Vagina (tissue), 2 donors: ENCODE measurements around the gene RNF215. TPM values are rescaled to one million over a fixed set of nuclear protein-coding genes. Genes with fewer than 3 reads are reported as not detected.

Source experiments
- DNase-seq, 2 donors: peaks; one replicate each; pipeline ENCODE4 v3.0.0-alpha.2; 2017; ENCODE audit errors: extremely low spot score in 2 of 2
- H3K27ac ChIP-seq: fragments of 200-600 bp; sonication (generic); one replicate; pipeline ENCODE4 v1.5.1; 2019
- H3K27me3 ChIP-seq: fragments of 200-600 bp; sonication (generic); one replicate; pipeline ENCODE4 v1.5.1; 2019
- H3K36me3 ChIP-seq, 2 donors: fragments of 200-600 bp; sonication (generic); one replicate each; pipeline ENCODE4 v1.5.1; 2017 to 2019
- H3K4me1 ChIP-seq: fragments of 200-600 bp; sonication (generic); one replicate; pipeline ENCODE4 v1.5.1; 2019
- H3K4me3 ChIP-seq, 2 donors: fragments of 200-600 bp; sonication (generic); 1 replicate in 1 of 2; 2 replicates in 1 of 2; pipeline ENCODE4 v1.5.1; 2016 to 2019
- H3K9me3 ChIP-seq: fragments of 200-600 bp; sonication (generic); one replicate; pipeline ENCODE4 v1.5.1; 2019
- POLR2A ChIP-seq, 2 donors: fragments of 450-650 bp; IDR thresholded peaks; one replicate each; pipeline ENCODE4 v1.6.1; 2017; ENCODE audit warnings: antibody characterized with exemption in 2 of 2, mild to moderate bottlenecking in 2 of 2, moderate library complexity in 2 of 2
- POLR2AphosphoS5 ChIP-seq, 2 donors: sonication (generic); formaldehyde crosslinking; IDR thresholded peaks; one replicate each; pipeline ENCODE4 v1.9.0; 2017; ENCODE audit warnings: antibody characterized with exemption in 2 of 2, mild to moderate bottlenecking in 2 of 2, low read depth in 1 of 2; ENCODE audit not compliant: insufficient read depth in 1 of 2
- intact Hi-C: fragments of 100-400 bp; cut with DNase I; formaldehyde crosslinking; loops from one replicate; pipeline ENCODE4 v1.15.1; 2023
- total RNA-seq: library from RNA; depleted of rRNA; stranded (reverse); fragments of >200 nt; gene quantifications from one replicate; pipeline ENCODE4 v1.2.3, GENCODE V29; 2016
- TF ChIP-seq, protein P1 (sequence below), 3 experiments: fragments of 450-650 bp in 2 of 3; fragments of 200-600 bp in 1 of 3; sonication (generic) in 1 of 3; IDR thresholded peaks; one replicate each; pipeline ENCODE4 v1.5.1; 2017 to 2019; ENCODE audit warnings: antibody characterized with exemption in 3 of 3, mild to moderate bottlenecking in 2 of 3, moderate library complexity in 2 of 3

RNF215 gene
- total RNA-seq, 1 donor from 2014 or later: 17.4 TPM

DNA sequence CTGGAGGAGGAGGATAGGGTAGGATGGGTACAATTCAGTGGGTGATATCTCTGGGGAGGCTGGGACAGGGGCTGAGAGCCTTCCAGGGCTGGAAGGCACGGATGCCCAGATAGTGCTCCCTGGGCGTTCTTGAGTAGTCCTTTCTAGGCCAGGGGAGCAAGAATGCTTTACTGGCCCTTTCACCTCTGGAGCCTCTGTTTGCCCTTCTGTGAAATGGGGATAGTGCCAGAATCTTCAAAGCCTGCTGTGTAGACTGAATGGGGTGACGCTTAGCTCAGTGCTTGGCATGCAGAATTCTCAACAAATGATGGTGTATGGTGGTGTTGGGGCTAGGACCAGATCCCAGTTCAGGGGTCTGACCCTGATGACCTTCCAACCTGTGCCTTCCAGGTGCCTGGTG is 46.0 kb upstream of the RNF215 start:
- Histone ChIP-seq H3K27me3 (no peaks in the 10 kb centered on the region), H3K36me3 (no peaks in the 10 kb centered on the region), H3K9me3 (no peaks in the 10 kb centered on the region), H3K4me3 (no peak overlapping the region), H3K27ac (no peak overlapping the region), H3K4me1 (no peaks in the 10 kb centered on the region)
- intact Hi-C loops: no loop called here
- DNase-seq: no peak
- TF ChIP-seq, protein P1, sequence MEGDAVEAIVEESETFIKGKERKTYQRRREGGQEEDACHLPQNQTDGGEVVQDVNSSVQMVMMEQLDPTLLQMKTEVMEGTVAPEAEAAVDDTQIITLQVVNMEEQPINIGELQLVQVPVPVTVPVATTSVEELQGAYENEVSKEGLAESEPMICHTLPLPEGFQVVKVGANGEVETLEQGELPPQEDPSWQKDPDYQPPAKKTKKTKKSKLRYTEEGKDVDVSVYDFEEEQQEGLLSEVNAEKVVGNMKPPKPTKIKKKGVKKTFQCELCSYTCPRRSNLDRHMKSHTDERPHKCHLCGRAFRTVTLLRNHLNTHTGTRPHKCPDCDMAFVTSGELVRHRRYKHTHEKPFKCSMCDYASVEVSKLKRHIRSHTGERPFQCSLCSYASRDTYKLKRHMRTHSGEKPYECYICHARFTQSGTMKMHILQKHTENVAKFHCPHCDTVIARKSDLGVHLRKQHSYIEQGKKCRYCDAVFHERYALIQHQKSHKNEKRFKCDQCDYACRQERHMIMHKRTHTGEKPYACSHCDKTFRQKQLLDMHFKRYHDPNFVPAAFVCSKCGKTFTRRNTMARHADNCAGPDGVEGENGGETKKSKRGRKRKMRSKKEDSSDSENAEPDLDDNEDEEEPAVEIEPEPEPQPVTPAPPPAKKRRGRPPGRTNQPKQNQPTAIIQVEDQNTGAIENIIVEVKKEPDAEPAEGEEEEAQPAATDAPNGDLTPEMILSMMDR (IDR thresholded peaks at IDR 0.05): no peak
- TF ChIP-seq POLR2AphosphoS5 (IDR thresholded peaks at IDR 0.05; ENCODE audit: insufficient read depth in 1 of 2, low read depth in 1 of 2) (no peak), POLR2A (IDR thresholded peaks at IDR 0.05) (no peak)

DNA sequence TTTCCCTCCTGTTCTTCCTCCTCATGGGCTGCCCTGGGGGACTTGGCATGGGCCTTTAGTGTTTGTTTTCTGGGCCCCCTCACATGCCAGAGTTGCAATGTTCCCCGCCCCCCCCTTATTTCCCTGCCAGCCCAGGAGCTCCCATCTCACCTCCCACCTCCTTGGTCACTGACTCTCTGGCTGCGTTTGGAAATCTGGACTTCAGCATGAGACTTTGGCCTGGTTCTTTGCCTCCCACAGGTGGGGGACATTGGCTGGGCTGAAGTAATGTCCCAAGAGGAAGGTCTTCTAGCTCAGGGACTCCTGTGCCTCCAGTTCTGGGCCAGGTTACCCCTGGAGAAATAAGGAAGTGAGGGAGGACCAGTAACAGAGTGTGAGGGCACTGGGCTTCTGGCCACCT is 45.3 kb upstream of the RNF215 start:
- no peak overlapping the region for H3K27ac ChIP-seq
- H3K36me3 ChIP-seq: no peaks in the 10 kb centered on the region
- H3K4me1 ChIP-seq: no peaks in the 10 kb centered on the region
- TF ChIP-seq POLR2A (IDR thresholded peaks at IDR 0.05): no peak
- TF ChIP-seq POLR2AphosphoS5 (IDR thresholded peaks at IDR 0.05; ENCODE audit: insufficient read depth in 1 of 2, low read depth in 1 of 2): no peak
- TF ChIP-seq, protein P1 (IDR thresholded peaks at IDR 0.05): no peak
- no peaks in the 10 kb centered on the region for H3K27me3 ChIP-seq
- no peak overlapping the region for H3K4me3 ChIP-seq
- intact Hi-C loops: no loop called here
- no peaks in the 10 kb centered on the region for H3K9me3 ChIP-seq
- no peak for DNase-seq

DNA sequence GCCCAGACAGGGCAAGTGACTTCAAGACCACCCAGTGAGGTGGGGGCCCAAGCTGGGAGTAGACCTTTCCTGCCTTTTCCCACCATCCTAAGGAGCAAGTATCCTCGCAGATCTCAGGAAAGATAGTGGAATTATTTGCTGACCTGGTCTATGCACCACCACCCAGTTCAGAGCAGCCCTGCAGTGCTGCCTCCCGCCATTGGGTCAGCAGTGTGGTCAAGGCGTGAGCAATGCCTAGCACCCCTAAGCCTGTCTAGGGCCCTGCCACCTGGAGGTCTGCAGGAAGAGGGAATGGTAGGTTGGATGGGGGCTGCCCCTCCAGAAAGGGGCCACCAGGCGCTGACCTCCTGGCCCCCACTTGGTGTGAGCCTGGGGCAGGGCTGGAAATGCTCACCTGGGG is 44.9 kb upstream of the RNF215 start:
- Histone ChIP-seq H3K27ac (no peak overlapping the region), H3K4me3 (no peak overlapping the region), H3K4me1 (no peaks in the 10 kb centered on the region), H3K27me3 (no peaks in the 10 kb centered on the region), H3K36me3 (no peaks in the 10 kb centered on the region), H3K9me3 (no peaks in the 10 kb centered on the region)
- TF ChIP-seq POLR2A (IDR thresholded peaks at IDR 0.05) (no peak), POLR2AphosphoS5 (IDR thresholded peaks at IDR 0.05; ENCODE audit: insufficient read depth in 1 of 2, low read depth in 1 of 2) (no peak)
- TF ChIP-seq, protein P1 (IDR thresholded peaks at IDR 0.05): no peak
- intact Hi-C loops: no loop called here
- no peak for DNase-seq

DNA sequence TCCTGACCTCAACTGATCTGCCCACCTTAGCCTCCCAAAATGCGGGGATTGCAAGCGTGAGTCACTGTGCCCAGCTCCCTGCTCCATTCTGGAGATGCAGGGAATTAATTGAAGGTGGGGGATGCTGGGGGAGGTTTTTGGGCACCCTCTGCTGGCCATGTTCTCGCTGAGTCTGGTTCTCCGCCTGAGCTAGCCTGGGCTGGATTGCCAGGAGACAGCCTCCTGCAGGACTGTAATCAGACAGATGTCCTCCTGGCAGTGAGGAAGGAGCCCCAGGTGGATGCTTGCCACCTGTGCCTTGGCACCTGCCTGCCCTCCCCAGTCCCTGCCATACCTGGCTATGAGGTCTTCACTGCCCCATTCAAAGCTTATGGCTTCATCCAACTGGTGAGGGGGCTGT is 43.7 kb upstream of the RNF215 start:
- TF ChIP-seq POLR2A (IDR thresholded peaks at IDR 0.05) (no peak), POLR2AphosphoS5 (IDR thresholded peaks at IDR 0.05; ENCODE audit: insufficient read depth in 1 of 2, low read depth in 1 of 2) (no peak)
- TF ChIP-seq, protein P1 (IDR thresholded peaks at IDR 0.05): no peak
- H3K4me3 ChIP-seq: no peak overlapping the region
- intact Hi-C loops: no loop called here
- H3K27ac ChIP-seq: no peak overlapping the region
- H3K27me3 ChIP-seq: no peaks in the 10 kb centered on the region
- no peak for DNase-seq
- H3K36me3 ChIP-seq: no peaks in the 10 kb centered on the region
- no peaks in the 10 kb centered on the region for H3K9me3 ChIP-seq
- peaks cover 6% of the 10 kb centered on the region for H3K4me1 ChIP-seq

DNA sequence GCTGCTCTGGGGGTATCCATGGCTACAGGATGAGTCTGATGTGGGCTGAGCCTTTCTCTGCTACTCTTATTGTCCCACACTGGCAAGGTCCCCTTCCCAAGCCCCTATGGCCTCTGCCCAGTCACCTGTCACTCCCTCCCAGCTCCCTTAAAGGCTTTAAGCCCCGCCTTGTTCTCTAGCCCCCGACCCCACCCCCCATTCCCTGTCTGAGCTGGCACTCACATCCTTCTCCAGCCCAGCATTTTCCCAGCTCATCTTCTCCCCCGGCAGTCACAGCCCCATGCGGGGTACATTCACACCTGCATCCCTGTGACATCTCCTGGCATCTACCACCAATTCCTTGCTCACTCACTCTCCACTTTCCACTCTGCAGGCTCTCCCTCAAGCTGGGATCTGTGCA is 42.7 kb upstream of the RNF215 start:
- intact Hi-C loops: no loop called here
- no peak for DNase-seq
- Histone ChIP-seq H3K36me3 (no peaks in the 10 kb centered on the region), H3K4me1 (peaks cover 16% of the 10 kb centered on the region), H3K9me3 (no peaks in the 10 kb centered on the region), H3K4me3 (no peak overlapping the region), H3K27me3 (no peaks in the 10 kb centered on the region), H3K27ac (no peak overlapping the region)
- TF ChIP-seq POLR2AphosphoS5 (IDR thresholded peaks at IDR 0.05; ENCODE audit: insufficient read depth in 1 of 2, low read depth in 1 of 2): no peak
- no peak for TF ChIP-seq POLR2A (IDR thresholded peaks at IDR 0.05)
- TF ChIP-seq, protein P1 (IDR thresholded peaks at IDR 0.05): no peak
